Chondrocyte (in vitro differentiated cells): Measurements from ENCODE around the gene ZNF793. TPM values are rescaled to one million over a fixed set of nuclear protein-coding genes. Genes with fewer than 3 reads are reported as not detected.

ENCODE experiments used
- DNase-seq: peaks from one replicate; pipeline ENCODE4 v3.0.0; 2021; ENCODE audit warnings: mixed read lengths, low spot score
- H3K27ac Mint-ChIP-seq: one replicate; pipeline ENCODE4 v1.8.0; 2021; ENCODE audit warnings: mild to moderate bottlenecking, moderate library complexity, mixed read lengths; ENCODE audit not compliant: unreplicated experiment
- H3K27me3 Mint-ChIP-seq: 2 replicates; pipeline ENCODE4 v1.8.0; 2021; ENCODE audit warnings: low read depth, mixed read lengths
- H3K36me3 Mint-ChIP-seq: 2 replicates; pipeline ENCODE4 v1.8.0; 2021; ENCODE audit warnings: low read depth, mixed read lengths
- H3K4me1 Mint-ChIP-seq: 2 replicates; pipeline ENCODE4 v1.8.0; 2021; ENCODE audit warnings: low read depth, mild to moderate bottlenecking, mixed read lengths
- H3K4me3 Mint-ChIP-seq: one replicate; pipeline ENCODE4 v1.8.0; 2021; ENCODE audit warnings: mild to moderate bottlenecking, moderate library complexity, mixed read lengths; ENCODE audit not compliant: unreplicated experiment
- H3K9me3 Mint-ChIP-seq: 2 replicates; pipeline ENCODE4 v1.8.0; 2021; ENCODE audit warnings: low read depth, mixed read lengths
- total RNA-seq: library from RNA; stranded (reverse); gene quantifications from 3 replicates; pipeline ENCODE4 v1.2.1, GENCODE V29; 2021
- TF ChIP-seq, protein P1 (sequence below): fragments of 200-600 bp; sonication (generic); IDR thresholded peaks from 2 replicates; pipeline ENCODE4 v1.5.0; 2021; ENCODE audit warnings: antibody characterized with exemption, mild to moderate bottlenecking, moderate library complexity

The ZNF793 gene
- total RNA-seq, 1 donor from 2014 or later: 8.5 TPM

DNA sequence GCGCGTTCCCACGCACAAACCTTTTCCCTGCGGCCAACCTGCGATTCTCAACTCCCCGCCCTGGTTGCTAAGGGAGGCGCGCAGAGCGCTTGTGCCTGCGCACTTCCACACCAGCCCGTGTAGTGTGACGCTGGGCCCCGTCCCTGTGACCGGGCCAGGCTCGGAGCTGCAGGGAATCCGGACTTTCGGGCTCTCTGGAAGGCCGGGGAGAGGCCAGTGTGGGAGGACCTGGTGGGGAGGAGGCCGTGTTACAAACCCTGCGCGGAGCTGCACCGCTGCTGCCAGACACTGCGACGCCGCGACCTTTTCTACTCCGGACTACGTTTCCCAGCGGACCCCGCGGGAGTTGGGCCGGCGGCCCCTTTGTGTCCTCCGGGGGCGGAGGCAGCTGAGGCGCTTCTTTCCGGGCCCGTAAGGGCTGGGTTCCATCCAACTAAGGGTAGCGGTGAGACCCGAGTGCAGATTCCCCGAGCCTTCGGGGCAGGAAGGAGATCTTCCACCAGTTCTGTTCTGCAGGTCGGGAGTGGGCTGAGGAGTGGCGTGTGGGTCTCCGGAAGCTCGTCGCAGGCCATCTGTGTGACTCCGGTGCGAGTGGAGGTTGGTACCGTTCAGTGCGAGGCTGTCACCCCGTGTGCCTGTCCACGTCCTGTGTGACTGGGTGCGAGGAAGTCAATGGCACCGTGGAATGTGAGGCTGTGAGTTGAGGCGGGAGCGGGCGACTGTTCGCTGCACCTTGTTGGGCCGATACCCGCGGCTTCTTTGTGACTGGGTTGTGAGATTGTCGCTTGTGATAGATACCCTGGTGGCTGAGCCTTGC is 37.6 kb upstream of the ZNF793 start, which contains the start of gene ZNF570:
Gene ZNF570 (plus strand): TSS at position 396 of the 817 bp plus-strand sequence. CDS start 999 bp downstream, outside the sequence.
- TF ChIP-seq, protein P1, sequence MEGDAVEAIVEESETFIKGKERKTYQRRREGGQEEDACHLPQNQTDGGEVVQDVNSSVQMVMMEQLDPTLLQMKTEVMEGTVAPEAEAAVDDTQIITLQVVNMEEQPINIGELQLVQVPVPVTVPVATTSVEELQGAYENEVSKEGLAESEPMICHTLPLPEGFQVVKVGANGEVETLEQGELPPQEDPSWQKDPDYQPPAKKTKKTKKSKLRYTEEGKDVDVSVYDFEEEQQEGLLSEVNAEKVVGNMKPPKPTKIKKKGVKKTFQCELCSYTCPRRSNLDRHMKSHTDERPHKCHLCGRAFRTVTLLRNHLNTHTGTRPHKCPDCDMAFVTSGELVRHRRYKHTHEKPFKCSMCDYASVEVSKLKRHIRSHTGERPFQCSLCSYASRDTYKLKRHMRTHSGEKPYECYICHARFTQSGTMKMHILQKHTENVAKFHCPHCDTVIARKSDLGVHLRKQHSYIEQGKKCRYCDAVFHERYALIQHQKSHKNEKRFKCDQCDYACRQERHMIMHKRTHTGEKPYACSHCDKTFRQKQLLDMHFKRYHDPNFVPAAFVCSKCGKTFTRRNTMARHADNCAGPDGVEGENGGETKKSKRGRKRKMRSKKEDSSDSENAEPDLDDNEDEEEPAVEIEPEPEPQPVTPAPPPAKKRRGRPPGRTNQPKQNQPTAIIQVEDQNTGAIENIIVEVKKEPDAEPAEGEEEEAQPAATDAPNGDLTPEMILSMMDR: no peak

DNA sequence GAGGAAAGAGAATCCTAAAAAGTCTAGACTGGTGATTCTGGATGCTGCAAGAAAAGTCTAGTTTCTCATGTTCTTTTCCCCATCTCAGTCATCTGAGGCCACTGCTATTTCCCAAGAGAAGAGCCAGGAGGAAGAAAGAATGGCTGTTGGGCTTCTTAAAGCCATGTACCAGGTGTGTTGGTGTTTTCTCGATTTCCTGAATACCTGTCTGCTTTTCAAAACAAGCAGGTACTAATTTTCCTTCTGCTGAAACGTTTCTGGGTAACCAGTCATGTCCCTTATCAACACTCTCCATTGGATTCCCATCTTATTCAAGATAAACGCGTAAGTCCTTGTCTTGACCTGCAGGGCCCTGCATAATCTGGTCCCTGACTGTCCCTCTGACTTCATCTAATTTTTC is 36.5 kb upstream of the ZNF793 start:
- Mint-ChIP-seq H3K4me3 (peak overlapping the region; percentile 99), H3K27me3 (no peaks in the 10 kb centered on the region), H3K27ac (no peak overlapping the region), H3K4me1 (peaks cover 37% of the 10 kb centered on the region), H3K36me3 (peaks cover 13% of the 10 kb centered on the region), H3K9me3 (peaks cover 10% of the 10 kb centered on the region)
- TF ChIP-seq, protein P1: no peak
- no peak for DNase-seq

More for the DNA sequence above, 37.6 kb upstream of the ZNF793 start, which contains the start of gene ZNF570:
- peak within 1 kb of the TSS; percentile 99 for H3K4me3 Mint-ChIP-seq
- H3K9me3 Mint-ChIP-seq: peaks cover 18% of the 10 kb centered on the region
- peak; percentile 98 for DNase-seq
- H3K36me3 Mint-ChIP-seq: peaks cover 19% of the 10 kb centered on the region
- peaks cover 37% of the 10 kb centered on the region for H3K4me1 Mint-ChIP-seq
- H3K27me3 Mint-ChIP-seq: no peaks in the 10 kb centered on the region
- H3K27ac Mint-ChIP-seq: peak within 1 kb of the TSS; percentile 95

DNA sequence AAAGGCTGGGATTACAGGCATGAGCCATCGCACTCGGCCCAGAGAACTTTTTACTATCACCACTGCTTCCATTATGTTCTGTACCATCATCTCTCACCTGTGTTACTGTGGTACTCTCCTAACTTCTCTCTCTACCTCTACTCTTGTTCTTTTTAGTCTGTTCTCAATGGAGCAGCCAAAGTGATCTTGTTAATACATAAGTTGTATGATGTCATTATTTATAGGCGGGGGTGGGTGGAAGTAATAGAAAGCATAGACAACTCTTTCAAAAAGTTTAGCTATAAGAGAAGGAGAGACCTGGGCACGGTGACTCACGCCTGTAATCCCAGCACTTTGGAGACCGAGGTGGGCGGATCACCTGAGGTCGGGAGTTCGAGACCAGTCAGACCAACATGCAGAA is 34.6 kb upstream of the ZNF793 start:
- H3K27me3 Mint-ChIP-seq: no peaks in the 10 kb centered on the region
- H3K36me3 Mint-ChIP-seq: peaks cover 26% of the 10 kb centered on the region
- peaks cover 28% of the 10 kb centered on the region for H3K4me1 Mint-ChIP-seq
- TF ChIP-seq, protein P1: no peak
- no peak overlapping the region for H3K4me3 Mint-ChIP-seq
- peaks cover 21% of the 10 kb centered on the region for H3K9me3 Mint-ChIP-seq
- no peak for DNase-seq
- no peak overlapping the region for H3K27ac Mint-ChIP-seq

DNA sequence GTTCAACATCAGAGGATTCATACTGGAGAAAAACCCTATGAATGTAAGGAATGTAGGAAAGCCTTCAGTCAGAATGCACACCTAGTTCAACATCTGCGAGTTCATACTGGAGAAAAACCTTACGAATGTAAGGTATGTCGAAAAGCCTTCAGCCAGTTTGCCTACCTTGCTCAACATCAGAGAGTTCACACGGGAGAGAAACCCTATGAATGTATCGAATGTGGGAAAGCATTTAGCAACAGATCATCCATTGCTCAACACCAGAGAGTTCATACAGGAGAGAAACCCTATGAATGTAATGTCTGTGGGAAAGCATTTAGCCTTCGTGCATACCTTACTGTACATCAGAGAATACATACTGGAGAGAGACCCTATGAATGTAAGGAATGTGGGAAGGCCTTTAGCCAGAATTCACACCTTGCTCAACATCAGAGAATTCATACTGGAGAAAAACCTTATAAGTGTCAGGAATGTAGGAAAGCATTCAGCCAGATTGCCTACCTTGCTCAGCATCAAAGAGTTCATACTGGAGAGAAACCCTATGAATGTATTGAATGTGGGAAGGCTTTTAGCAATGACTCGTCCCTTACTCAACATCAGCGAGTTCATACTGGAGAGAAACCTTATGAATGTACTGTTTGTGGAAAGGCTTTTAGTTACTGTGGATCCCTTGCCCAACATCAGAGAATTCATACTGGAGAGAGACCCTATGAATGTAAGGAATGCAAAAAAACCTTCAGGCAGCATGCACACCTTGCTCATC is 22.2 kb upstream of the ZNF793 start:
- Mint-ChIP-seq H3K4me3 (no peak overlapping the region), H3K27ac (no peak overlapping the region), H3K27me3 (no peaks in the 10 kb centered on the region), H3K4me1 (no peaks in the 10 kb centered on the region), H3K36me3 (peaks cover 69% of the 10 kb centered on the region), H3K9me3 (peaks cover 63% of the 10 kb centered on the region)
- no peak for DNase-seq
- TF ChIP-seq, protein P1: no peak

DNA sequence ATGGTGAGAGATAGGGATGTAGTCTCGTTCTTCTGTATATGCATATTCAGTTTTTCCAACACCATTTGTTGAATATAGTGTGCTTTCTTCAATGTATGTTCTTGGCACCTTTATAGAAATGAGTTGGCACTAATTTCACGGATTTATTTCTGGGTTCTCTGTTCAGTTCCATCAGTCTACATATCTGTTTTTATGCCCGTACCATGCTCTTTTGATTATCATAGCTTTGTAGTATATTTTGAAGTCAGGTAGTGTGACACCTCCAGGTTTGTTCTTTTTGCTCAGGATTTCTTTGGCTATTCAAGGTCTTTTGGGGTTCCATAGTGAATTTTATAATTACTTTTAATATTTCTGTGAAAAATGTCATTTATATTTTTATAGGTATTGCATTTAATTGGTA is 14.5 kb upstream of the ZNF793 start:
- no peak overlapping the region for H3K27ac Mint-ChIP-seq
- H3K9me3 Mint-ChIP-seq: peaks cover 55% of the 10 kb centered on the region
- H3K4me3 Mint-ChIP-seq: no peak overlapping the region
- no peaks in the 10 kb centered on the region for H3K4me1 Mint-ChIP-seq
- no peaks in the 10 kb centered on the region for H3K27me3 Mint-ChIP-seq
- H3K36me3 Mint-ChIP-seq: peaks cover 27% of the 10 kb centered on the region
- TF ChIP-seq, protein P1: no peak
- DNase-seq: no peak
